Measurements from ENCODE around the gene IKZF2. TPM values are rescaled to one million over a fixed set of nuclear protein-coding genes. Genes with fewer than 3 reads are reported as not detected.

Gene IKZF2
- total and polyA plus RNA-seq, 8 donors: 0.56 to 19.8 (median 4.5) TPM

- Histone ChIP-seq H3K27me3 (no peaks in the 10 kb centered on the region), H3K4me1 (no peaks in the 10 kb centered on the region), H3K36me3 (no peaks in the 10 kb centered on the region), H3K4me3 (no peak overlapping the region), H3K9me3 (no peaks in the 10 kb centered on the region), H3K27ac (no peak overlapping the region)
- WGBS, 5 donors: 63 to 87% (median 78%) methylated on average over 2 of the region's 2 CpGs
- DNase-seq: no peak
- TF ChIP-seq CTCF (IDR thresholded peaks at IDR 0.05) (no peak), POLR2AphosphoS5 (IDR thresholded peaks at IDR 0.05) (no peak), EP300 (IDR thresholded peaks at IDR 0.05) (no peak), POLR2A (IDR thresholded peaks at IDR 0.05) (no peak)
- intact Hi-C loops (cut with DNase I; ENCODE audit: low total_unique reads): no loop called here
Measured at GRCh38 chr2:212960336-212960735, 191.1 kb downstream of the IKZF2 start.

GRCh38 chr2:212959471-212960117, 191.8 kb downstream of the IKZF2 start:
- Histone ChIP-seq H3K27ac (no peak overlapping the region), H3K27me3 (no peaks in the 10 kb centered on the region), H3K9me3 (no peaks in the 10 kb centered on the region), H3K36me3 (no peaks in the 10 kb centered on the region), H3K4me3 (no peak overlapping the region), H3K4me1 (no peaks in the 10 kb centered on the region)
- DNase-seq: no peak
- intact Hi-C loops (cut with DNase I; ENCODE audit: low total_unique reads): no loop called here
- TF ChIP-seq CTCF (IDR thresholded peaks at IDR 0.05): no peak
- no peak for TF ChIP-seq POLR2AphosphoS5 (IDR thresholded peaks at IDR 0.05)
- TF ChIP-seq EP300 (IDR thresholded peaks at IDR 0.05): no peak
- no peak for TF ChIP-seq POLR2A (IDR thresholded peaks at IDR 0.05)
- WGBS, 5 donors: 40 to 59% (median 53%) methylated on average over 1 of the region's 1 CpG

DNA sequence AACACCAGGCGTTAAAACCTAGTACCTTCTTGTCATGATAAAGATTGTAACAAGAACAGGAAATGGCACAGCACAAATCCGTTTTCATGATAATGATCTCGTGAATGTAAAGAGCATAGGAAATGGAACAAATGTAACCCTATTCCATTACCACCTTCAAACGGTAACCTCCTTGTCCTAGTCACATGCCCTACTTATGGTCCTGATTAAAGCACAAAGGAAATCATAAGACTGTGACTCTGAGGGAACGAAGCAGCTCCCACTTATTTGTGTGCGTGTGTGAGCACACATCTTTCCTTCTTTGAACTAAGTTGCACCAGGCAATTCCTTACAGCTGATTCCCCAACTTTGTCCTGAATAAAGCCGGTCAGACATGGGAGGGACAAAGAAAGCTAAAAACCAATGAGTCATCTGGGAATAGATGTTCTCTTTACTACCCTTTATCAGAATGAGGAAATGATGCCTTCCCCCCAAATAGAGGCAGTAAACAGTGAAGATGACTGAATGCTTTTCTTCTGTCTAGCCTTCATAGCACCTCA, 192.6 kb downstream of the IKZF2 start:
- no peaks in the 10 kb centered on the region for H3K4me1 ChIP-seq
- no peak for DNase-seq
- 68 to 82% (median 76%) methylated on average over 7 of the region's 7 CpGs for WGBS, 5 donors
- no peaks in the 10 kb centered on the region for H3K27me3 ChIP-seq
- H3K27ac ChIP-seq: no peak overlapping the region
- H3K4me3 ChIP-seq: no peak overlapping the region
- intact Hi-C loops (cut with DNase I; ENCODE audit: low total_unique reads): no loop called here
- no peaks in the 10 kb centered on the region for H3K9me3 ChIP-seq
- no peaks in the 10 kb centered on the region for H3K36me3 ChIP-seq
- TF ChIP-seq EP300 (IDR thresholded peaks at IDR 0.05) (no peak), CTCF (IDR thresholded peaks at IDR 0.05) (no peak), POLR2A (IDR thresholded peaks at IDR 0.05) (no peak), POLR2AphosphoS5 (IDR thresholded peaks at IDR 0.05) (no peak)

- no peak for TF ChIP-seq CTCF (IDR thresholded peaks at IDR 0.05)
- TF ChIP-seq POLR2A (IDR thresholded peaks at IDR 0.05): no peak
- TF ChIP-seq EP300 (IDR thresholded peaks at IDR 0.05): no peak
- TF ChIP-seq POLR2AphosphoS5 (IDR thresholded peaks at IDR 0.05): no peak
- intact Hi-C loops (cut with DNase I; ENCODE audit: low total_unique reads): no loop called here
- no peaks in the 10 kb centered on the region for H3K9me3 ChIP-seq
- H3K36me3 ChIP-seq: no peaks in the 10 kb centered on the region
- DNase-seq: no peak
- no peaks in the 10 kb centered on the region for H3K27me3 ChIP-seq
- no peak overlapping the region for H3K27ac ChIP-seq
- 81 to 93% (median 91%) methylated on average over 3 of the region's 3 CpGs for WGBS, 5 donors
- no peaks in the 10 kb centered on the region for H3K4me1 ChIP-seq
- H3K4me3 ChIP-seq: no peak overlapping the region
Measured at GRCh38 chr2:212958133-212958532, 193.3 kb downstream of the IKZF2 start.
